Measurements from ENCODE around the gene NOTCH3. TPM values are rescaled to one million over a fixed set of nuclear protein-coding genes. Genes with fewer than 3 reads are reported as not detected.
A peak's percentile ranks its signal among the peaks of the same experiment; 100 is the strongest.

Gene NOTCH3
- total RNA-seq, 2 donors from 2014 or later: 140 to 171 TPM

DNA sequence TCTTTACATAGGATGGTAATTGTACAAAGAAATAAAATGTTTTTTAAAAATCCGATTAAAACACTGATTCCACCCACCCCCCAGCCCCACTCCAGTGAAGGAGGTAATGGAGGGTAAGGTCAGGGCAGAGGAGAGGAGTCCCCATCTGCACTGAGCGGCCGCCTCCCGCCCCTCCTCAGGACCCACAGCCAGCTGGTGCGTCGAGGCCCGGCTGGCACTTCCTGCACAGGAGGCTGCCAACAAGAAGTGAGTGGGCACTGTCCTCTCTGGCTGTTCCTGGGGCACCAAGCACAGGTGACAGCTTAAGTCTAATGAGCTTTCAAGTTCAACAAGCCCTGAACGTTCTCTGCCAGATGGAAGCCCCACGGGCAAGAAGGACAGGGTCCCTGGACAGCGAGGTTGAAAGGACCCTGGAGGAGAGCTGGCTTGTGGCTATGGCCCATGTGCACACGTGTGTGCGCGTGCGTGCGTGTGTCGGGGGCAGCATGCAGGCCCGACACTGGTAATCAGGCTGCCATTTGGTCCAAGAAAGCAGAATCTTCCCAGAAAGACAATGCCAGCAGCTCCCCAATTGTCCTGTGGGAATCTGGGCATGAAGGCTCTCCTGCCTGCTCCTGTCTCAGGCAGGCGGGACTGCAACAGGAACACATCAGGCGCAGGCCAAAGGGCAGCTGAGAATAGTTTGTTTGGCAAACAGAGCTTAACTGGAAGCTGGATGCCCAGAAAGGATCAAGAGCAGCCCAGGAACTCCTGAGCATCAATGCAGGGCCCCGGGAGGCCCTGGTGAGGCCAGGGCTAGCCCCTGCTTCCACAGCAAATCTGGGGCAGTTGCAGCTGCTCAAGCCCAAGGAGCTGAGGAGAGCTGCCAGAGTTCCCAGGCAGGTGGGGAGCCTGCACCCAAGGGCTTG is 46.6 kb upstream of the NOTCH3 start:
- 97 to 98% methylated on average over 13 to 19 of the region's 20 CpGs for WGBS, 2 experiments (ENCODE audit: insufficient coverage in 1 of 2, insufficient read length in 1 of 2)
- H3K4me3 ChIP-seq (ENCODE audit: low read length): no peak overlapping the region
- no peaks in the 10 kb centered on the region for H3K27me3 Mint-ChIP-seq (ENCODE audit: insufficient read depth)
- TF ChIP-seq, protein P1, sequence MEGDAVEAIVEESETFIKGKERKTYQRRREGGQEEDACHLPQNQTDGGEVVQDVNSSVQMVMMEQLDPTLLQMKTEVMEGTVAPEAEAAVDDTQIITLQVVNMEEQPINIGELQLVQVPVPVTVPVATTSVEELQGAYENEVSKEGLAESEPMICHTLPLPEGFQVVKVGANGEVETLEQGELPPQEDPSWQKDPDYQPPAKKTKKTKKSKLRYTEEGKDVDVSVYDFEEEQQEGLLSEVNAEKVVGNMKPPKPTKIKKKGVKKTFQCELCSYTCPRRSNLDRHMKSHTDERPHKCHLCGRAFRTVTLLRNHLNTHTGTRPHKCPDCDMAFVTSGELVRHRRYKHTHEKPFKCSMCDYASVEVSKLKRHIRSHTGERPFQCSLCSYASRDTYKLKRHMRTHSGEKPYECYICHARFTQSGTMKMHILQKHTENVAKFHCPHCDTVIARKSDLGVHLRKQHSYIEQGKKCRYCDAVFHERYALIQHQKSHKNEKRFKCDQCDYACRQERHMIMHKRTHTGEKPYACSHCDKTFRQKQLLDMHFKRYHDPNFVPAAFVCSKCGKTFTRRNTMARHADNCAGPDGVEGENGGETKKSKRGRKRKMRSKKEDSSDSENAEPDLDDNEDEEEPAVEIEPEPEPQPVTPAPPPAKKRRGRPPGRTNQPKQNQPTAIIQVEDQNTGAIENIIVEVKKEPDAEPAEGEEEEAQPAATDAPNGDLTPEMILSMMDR (conservative IDR thresholded peaks at IDR 0.05): no peak
- peaks cover 53% of the 10 kb centered on the region for H3K36me3 Mint-ChIP-seq (ENCODE audit: low read depth)
- no peaks in the 10 kb centered on the region for H3K4me1 ChIP-seq (ENCODE audit: control insufficient read depth, insufficient read depth, low read length)
- H3K4me1 Mint-ChIP-seq: no peaks in the 10 kb centered on the region
- no peaks in the 10 kb centered on the region for H3K27me3 ChIP-seq (ENCODE audit: control insufficient read depth, insufficient read depth, low read length, poor library complexity, severe bottlenecking)
- H3K4me3 Mint-ChIP-seq: no peak overlapping the region
- no peak overlapping the region for H3K9ac ChIP-seq (ENCODE audit: extremely low read depth, low read length, poor library complexity, severe bottlenecking)
- no peaks in the 10 kb centered on the region for H3K9me3 Mint-ChIP-seq
- no peaks in the 10 kb centered on the region for H3K9me3 ChIP-seq (ENCODE audit: control insufficient read depth, low read length)
- H3K27ac ChIP-seq (ENCODE audit: low read depth, low read length): no peak overlapping the region
- DNase-seq: no peak
- peaks cover 85% of the 10 kb centered on the region for H3K36me3 ChIP-seq (ENCODE audit: control insufficient read depth, insufficient read depth, low read length)
- no peak overlapping the region for H3K27ac Mint-ChIP-seq

DNA sequence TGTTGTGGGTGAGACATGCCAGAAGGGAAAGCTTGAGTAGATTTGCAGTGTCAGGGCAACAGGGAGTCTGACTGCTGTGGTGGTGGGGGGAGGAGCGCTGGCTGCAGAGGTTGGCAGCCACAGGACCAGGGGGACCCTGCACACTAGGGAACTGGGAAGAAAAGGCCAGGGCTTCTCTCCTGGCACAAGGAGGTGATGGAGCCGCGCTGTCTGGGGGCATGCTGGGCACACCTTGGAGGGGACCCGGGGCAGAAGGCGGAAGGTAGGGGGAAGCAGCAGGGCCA is 45.3 kb upstream of the NOTCH3 start:
- TF ChIP-seq, protein P1 (conservative IDR thresholded peaks at IDR 0.05): no peak
- Histone ChIP-seq H3K36me3 (ENCODE audit: control insufficient read depth, insufficient read depth, low read length) (peaks cover 82% of the 10 kb centered on the region), H3K9ac (ENCODE audit: extremely low read depth, low read length, poor library complexity, severe bottlenecking) (no peak overlapping the region), H3K4me3 (ENCODE audit: low read length) (no peak overlapping the region), H3K4me1 (ENCODE audit: control insufficient read depth, insufficient read depth, low read length) (no peaks in the 10 kb centered on the region), H3K27ac (ENCODE audit: low read depth, low read length) (no peak overlapping the region), H3K9me3 (ENCODE audit: control insufficient read depth, low read length) (no peaks in the 10 kb centered on the region), H3K27me3 (ENCODE audit: control insufficient read depth, insufficient read depth, low read length, poor library complexity, severe bottlenecking) (no peaks in the 10 kb centered on the region)
- Mint-ChIP-seq H3K27ac (peak overlapping the region; percentile 42), H3K36me3 (ENCODE audit: low read depth) (peaks cover 55% of the 10 kb centered on the region), H3K4me3 (no peak overlapping the region), H3K4me1 (no peaks in the 10 kb centered on the region), H3K27me3 (ENCODE audit: insufficient read depth) (no peaks in the 10 kb centered on the region), H3K9me3 (no peaks in the 10 kb centered on the region)
- DNase-seq: no peak
- WGBS, 2 experiments (ENCODE audit: insufficient coverage in 1 of 2, insufficient read length in 1 of 2): 85 to 93% methylated on average over 3 to 5 of the region's 5 CpGs

DNA sequence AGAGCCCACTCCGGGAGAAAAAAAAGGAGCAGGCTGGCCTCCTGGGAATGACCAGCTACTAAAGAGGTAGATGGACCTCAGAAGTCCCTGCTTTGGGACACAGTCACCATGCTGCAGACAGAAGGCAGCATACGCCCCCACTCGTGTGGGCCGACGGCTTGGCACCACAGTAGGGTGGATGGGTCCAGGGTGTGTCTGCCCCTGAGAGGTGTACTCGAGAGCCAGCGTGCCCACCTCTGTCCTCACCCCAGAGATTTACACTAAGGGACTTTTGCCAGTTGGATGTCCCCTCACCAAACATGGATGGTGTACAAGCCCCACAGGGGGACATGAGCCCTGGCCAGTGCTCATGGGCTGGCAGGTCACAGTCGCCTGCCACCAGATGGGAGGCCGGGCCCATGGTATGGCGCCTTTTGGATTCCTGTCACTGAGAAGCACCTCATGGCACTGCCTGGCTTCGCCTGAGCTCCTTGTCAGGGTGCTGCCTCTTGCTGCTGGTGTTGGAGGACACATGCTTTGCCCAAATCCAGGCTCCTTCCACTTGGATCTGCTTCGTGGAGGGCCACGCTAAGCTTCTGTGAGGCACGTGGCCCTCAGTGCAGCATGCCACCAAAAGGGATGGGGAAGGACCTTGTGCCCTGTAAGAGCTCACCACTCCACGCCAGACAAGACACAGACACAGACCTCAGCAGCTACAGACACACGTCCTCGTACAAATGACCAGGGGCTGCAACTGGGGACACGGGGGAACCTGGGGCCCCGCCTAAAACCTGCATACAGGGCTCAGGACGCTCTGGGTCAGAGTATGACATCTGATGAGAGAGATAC is 44.8 kb upstream of the NOTCH3 start:
- WGBS, 2 experiments (ENCODE audit: insufficient coverage in 1 of 2, insufficient read length in 1 of 2): 95% methylated on average over 18 to 20 of the region's 20 CpGs
- H3K9ac ChIP-seq (ENCODE audit: extremely low read depth, low read length, poor library complexity, severe bottlenecking): no peak overlapping the region
- no peaks in the 10 kb centered on the region for H3K27me3 ChIP-seq (ENCODE audit: control insufficient read depth, insufficient read depth, low read length, poor library complexity, severe bottlenecking)
- H3K36me3 ChIP-seq (ENCODE audit: control insufficient read depth, insufficient read depth, low read length): peaks cover 82% of the 10 kb centered on the region
- TF ChIP-seq, protein P1 (conservative IDR thresholded peaks at IDR 0.05): no peak
- H3K4me3 ChIP-seq (ENCODE audit: low read length): no peak overlapping the region
- no peaks in the 10 kb centered on the region for H3K27me3 Mint-ChIP-seq (ENCODE audit: insufficient read depth)
- H3K4me1 ChIP-seq (ENCODE audit: control insufficient read depth, insufficient read depth, low read length): no peaks in the 10 kb centered on the region
- DNase-seq: no peak
- H3K4me1 Mint-ChIP-seq: no peaks in the 10 kb centered on the region
- H3K27ac ChIP-seq (ENCODE audit: low read depth, low read length): no peak overlapping the region
- H3K36me3 Mint-ChIP-seq (ENCODE audit: low read depth): peaks cover 60% of the 10 kb centered on the region
- H3K9me3 Mint-ChIP-seq: no peaks in the 10 kb centered on the region
- H3K4me3 Mint-ChIP-seq: no peak overlapping the region
- H3K9me3 ChIP-seq (ENCODE audit: control insufficient read depth, low read length): no peaks in the 10 kb centered on the region
- peak overlapping the region; percentile 52 for H3K27ac Mint-ChIP-seq
